Activated effector memory CD4-positive, alpha-beta T cell treated with anti-CD3 and anti-CD28 coated beads, Interleukin-2, amount 50 U/mL, for 16 hours (primary cell): Measurements from ENCODE around the gene TMEM94.

Source experiments
- DNase-seq: peaks from one replicate; pipeline ENCODE4 v3.0.0-alpha.2; 2020

TMEM94 gene

DNA sequence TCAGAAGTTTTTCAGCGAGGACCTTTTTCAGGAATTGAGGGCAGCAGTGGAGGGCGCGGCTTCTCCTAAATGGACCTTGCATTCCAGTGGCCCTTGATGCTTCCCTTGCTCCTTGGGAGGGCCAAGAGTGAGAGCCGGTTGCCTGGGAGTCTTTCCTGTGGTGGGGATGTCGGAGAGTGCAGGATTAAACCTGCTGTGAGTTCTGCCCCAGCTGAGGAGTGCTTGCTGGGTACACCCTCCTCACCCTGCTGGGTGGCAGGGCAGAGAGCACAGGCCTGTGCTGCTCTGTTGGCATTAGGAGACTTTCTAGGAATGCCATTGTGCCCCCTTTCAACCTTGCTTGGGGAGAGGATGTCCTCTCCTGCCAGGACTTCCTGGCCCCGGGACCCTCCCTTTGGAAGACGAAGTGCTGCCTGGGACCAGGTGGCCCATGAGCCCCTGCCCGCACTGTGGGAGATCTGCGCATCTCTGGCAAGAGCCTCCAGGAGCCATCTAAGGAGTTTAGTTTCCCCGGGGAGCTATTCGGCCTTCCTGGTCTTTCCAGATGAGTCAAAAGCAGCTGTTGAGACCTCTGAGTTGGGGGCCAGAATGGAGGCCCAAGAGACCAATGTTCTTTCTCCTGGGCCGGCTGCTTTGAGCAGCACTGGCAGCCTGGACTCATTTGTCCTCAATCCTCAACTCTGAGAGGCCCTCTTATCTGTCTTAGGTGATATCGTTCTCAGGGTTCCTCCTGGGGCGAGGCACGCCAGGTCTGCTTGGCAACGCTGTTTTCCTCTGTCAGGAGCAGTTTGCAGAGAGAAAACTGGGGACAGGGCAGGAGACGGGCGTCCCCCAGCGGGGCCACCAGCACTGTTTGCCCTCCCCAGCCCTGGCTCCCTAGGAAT is 74.6 kb downstream of the TMEM94 start:
- no peak for DNase-seq

DNA sequence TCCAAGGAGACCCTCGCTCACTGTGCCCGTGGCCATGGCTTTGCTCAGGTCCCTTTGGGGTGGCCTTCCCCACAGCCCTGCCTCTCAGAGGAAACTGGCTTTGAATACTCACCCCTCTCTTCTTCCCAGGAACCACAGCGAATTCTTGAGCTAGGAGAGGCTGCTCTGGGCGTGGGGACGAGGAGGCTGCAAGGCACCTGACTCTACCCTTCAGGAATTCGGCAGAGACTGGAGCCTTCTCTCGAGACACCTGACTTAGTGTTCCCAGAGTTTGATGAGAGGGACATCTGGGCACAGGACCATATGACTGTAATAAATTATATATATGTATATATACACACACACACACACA is 75.3 kb downstream of the TMEM94 start:
- no peak for DNase-seq

DNA sequence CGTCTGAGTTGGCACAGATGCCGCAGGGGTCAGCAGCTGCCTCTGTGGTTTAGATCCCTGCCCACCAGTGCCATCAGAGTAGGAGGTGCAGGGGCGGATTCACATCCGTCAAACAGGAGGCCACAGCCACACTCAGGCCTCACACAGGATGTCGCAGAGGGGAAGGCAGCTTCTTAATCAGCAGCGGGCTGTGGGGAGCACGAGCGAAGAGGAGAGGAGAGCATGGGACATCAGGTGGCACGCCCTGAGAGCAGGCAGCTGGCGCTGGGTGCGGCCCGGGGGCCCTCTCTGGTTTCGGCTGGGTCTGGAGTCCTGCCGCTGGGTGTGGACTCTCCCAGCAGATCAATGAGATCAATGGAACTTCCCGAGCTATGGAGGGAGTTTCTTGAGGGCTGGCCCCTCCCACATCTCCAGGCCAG is 78.7 kb downstream of the TMEM94 start:
- peak; percentile 82 for DNase-seq

DNA sequence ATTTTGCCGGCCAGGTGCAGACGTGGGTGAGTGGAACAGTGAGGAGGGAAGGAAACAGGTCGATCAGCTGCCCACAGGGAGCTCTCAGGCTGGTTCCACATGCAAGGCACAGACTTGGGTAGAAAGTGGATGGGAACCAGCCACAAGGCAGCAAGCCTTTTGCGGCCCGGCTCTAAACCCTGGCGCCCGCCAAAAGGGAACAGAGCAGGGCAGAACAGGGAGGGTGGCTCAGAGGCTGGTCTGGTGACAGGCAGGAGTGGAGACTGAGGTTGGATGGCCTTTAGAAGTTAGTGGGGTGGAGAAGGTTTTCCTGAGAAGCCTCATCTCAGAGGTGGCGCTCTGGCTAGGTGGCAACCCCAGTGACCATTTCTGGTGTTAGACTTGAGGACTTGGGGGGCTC is 79.4 kb downstream of the TMEM94 start:
- DNase-seq = no peak

DNA sequence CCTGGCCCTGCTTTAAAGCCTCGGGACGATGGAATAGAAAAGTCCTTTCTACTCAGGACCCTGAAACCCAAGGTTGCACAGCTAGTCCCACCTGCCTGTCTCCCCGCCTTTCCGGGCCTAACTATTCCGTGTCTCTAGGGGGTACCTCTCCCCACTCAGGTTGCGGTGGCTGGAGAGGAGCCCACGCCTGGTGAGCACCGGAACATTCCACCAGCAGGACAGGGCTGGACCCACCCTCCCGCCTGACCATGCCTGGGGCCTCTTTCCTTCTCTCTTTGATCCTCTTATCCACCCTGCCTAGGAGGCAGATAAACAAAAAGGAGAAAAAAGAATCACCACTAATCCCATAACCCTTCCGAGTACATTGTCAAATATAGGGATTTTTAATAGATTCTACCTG is 79.9 kb downstream of the TMEM94 start:
- DNase-seq = no peak

DNA sequence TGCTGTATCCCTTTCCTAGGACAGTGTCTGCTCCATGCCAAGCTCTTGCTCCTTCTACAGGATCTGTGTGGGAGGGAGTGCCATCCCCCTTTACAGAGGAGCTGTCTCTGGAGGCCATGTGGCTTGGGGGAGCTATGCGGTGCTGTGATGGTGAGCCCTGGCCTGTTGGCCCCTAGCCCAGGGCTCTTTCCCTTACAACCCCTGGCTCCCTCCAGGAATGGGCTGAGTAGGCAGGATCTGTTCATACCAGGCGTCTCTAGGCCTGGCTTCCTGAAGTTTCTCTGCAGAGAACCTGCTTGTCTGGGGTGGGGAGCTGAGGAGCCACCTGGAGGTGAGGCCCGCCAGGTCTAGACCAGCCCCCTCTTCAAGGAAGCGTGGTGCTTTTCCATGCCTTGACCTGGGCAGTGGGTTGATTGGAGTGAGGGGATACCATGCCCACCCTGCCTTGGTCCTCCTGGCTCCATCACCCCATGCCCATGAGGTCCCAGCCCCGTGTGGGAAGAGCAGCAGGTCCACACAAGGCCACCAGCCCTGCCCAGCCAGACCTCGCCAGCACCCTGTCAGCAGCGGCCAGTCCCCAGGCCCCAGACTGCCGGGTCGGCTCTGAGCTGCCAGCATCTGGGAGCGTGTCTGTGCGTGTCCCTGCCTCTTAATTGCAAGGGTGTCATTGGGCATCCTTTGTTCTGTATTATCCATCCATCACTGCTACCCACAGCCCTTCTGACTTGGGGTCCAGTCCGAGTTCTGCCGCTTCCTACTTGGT is 83.7 kb downstream of the TMEM94 start:
- DNase-seq = no peak

DNA sequence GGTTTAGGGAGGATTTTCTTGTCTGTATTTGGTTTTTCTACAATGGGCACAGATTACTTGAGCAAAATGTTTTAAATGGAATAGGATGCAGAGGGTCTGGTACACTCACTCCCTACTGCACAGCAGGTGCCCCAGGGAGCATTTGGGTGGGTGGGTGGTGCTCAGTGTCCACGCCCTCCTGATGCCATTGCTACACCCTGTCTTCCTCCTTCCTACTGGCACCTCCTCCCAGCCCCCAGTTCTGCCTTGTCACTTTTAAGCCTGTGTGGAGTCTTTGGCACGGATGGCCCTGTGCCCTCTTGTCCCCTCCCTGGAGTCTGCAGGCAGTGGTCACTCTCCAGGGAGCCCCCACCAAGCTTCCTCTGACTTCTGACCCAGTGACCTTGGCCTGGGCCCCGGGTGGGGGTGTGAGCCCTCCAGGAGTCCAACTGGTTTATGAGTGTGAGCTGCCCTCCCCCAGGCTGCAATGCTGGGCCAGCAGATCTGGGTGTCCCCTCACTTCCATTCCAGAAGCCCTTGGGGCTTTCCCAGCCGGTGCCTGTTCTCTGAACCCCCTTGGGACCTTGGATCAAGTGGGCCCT is 84.6 kb downstream of the TMEM94 start:
- DNase-seq = no peak

DNA sequence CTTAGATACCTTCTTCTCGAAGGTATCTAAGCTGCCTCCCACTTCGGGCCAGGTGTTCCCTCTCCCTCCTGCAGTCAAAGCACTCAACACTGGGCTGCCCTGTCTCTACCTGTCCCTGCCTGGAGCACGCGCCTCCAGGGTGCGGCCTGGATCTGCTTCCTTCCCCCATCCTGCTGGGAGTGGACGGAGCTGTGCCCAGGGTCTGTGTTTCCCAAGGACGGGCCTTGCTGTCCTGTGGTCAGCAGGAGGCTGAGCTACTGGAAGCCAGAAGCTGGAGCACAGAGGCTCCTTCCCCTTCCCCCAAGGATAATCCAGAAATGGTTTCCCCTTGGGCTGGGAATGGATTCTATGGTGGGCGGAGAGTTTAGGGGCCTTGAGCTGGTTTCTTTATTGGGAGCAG is 85.8 kb downstream of the TMEM94 start:
- no peak for DNase-seq

DNA sequence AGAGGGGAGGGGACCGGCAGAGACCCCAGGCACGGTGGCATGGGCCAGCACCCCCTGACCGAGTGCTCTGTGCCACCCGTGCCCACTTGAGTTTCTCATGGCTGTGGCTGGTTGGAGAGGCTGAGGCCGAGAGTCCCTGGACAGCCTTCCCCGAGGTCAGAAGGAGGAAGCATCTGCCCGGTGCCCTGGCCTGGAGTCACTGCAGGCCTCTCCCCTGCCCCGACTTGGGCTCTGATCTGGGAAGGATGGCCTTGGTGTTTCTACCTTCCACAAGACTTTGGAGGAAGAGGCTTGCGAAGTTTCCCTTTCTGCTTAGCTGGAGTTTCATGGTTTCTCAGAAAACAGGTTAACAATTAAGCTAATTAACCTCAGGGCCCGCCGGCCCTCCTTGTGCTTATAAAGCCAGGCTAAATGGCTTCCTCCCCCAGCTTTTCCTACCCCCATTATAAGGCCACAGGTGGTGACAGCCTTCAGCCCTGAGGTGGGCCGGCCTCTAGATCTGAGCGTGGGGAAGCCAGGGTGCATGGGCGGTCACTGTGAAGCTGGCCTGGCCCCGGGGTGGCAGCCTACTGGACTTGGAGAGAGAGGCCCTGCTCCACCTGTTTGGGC is 86.4 kb downstream of the TMEM94 start:
- DNase-seq = no peak

DNA sequence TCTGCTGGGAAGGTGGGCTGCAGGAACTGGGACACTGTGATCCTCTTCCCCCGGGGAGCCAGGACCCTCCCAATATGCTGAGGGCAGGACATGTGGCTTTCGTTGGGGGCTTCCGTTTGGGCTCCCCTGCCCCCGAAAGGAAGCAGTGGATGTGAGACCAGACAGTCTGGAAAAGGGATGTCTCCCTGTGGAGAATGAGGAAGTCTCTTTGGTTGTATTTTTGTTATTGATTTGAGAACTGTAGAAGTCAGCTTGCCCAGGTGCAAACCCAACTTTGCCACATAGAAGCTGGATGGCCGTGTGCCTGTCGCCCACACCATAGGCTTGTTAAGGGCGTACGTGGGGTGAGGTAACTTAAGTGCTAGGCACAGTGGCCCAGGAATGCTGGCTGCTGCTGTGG is 87.8 kb downstream of the TMEM94 start:
- no peak for DNase-seq

DNA sequence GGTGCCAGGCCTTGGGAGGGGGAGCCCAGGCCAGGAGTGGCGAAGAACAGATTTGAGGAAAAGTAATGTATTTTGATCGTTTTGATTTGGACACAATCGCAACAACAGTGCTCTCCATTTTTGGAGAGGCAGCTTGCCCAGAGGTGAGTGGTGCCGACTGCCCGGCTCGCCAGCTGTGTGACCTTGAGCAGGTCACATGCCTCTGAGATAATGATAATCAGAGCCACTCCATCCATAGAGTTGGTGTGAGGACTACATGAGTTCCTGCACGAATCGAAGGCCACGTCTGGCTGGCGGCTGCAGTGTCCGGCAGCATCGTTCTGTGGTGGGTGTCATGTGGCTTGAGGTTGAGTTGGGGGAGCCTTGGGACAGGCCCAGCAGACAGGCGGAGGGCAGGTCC is 89.7 kb downstream of the TMEM94 start:
- no peak for DNase-seq

DNA sequence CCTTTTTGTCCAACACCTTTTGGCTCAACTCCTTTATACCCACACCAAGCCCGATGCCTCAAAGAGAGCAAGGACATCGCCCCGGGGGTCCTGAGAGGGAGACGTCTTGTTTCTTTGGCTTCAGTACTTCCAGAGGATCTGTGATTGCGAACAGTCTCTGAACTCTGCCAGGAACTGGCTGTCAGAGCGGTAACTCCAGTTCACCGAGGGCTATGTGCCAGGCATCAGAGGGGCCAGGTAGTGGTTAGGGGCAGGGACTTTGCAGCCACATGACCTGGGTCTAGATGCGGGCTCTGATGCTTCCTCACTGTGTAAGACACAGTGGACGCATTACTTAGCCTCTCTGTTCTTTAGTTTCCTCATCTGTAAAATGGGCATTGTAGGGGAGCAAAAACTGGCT is 90.7 kb downstream of the TMEM94 start:
- DNase-seq = no peak

DNA sequence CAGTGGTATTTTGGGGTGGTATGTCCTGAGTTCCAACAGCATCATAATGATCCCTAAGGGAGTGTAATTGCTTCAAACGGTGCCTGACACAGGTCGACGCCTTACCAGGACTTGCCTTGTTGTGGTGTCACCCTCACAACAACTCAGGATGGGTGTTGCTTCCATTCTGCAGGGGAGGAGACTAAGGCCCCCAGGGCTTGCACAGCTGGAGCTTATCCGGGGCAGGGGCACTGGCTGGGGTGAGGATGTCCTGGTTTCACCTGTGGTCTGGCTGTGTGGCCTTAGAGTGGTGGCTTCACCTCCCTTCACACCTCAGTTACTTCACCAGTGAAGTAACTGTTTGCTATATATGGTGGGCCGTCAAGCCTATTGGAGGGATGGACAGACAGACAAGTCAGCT is 92.4 kb downstream of the TMEM94 start:
- DNase-seq = no peak
